NCI-H187 treated with DMSO at 0.1 percent for 48 hours (cell line): ENCODE measurements around the gene SYT1.

Experiments
- DNase-seq: peaks from one replicate; lab custom pipeline; 2025; lab: John Stamatoyannopoulos, UW

The SYT1 gene

GRCh38 chr12:79441534-79441933 is 577.0 kb downstream of the SYT1 start:
- no peak for DNase-seq

GRCh38 chr12:79442396-79442795 is 577.8 kb downstream of the SYT1 start:
- no peak for DNase-seq

GRCh38 chr12:79444089-79444488 is 579.5 kb downstream of the SYT1 start:
- DNase-seq = no peak

GRCh38 chr12:79448816-79449215 is 584.2 kb downstream of the SYT1 start:
- no peak for DNase-seq

- no peak for DNase-seq
Observed at GRCh38 chr12:79451365-79451764, 586.8 kb downstream of the SYT1 start.

GRCh38 chr12:79451978-79452377 is 587.4 kb downstream of the SYT1 start:
- no peak for DNase-seq

GRCh38 chr12:79452906-79453305 is 588.3 kb downstream of the SYT1 start:
- no peak for DNase-seq

GRCh38 chr12:79453820-79454219 is 589.2 kb downstream of the SYT1 start:
- DNase-seq = no peak

GRCh38 chr12:79454338-79454843 is 589.8 kb downstream of the SYT1 start:
- no peak for DNase-seq

GRCh38 chr12:79455286-79455685 is 590.7 kb downstream of the SYT1 start:
- no peak for DNase-seq

- no peak for DNase-seq
Observed at GRCh38 chr12:79482323-79482722, 617.7 kb downstream of the SYT1 start.

GRCh38 chr12:79482921-79483320 is 618.3 kb downstream of the SYT1 start:
- no peak for DNase-seq

GRCh38 chr12:79486154-79486553 is 621.6 kb downstream of the SYT1 start:
- DNase-seq = no peak

GRCh38 chr12:79487386-79488110 is 623.0 kb downstream of the SYT1 start:
- no peak for DNase-seq
